HG03045 (cell line): Measurements from ENCODE around the gene PRKCB.
"Not testable (repeated sequence)": the region's sequence is repeated elsewhere in the genome, so short reads cannot be mapped to it uniquely, and the experiment has no call there.

Experiments
- ATAC-seq: cut with Tn5 transposase; IDR thresholded peaks from one replicate; pipeline ENCODE4 v1.9.1; 2021; ENCODE audit warnings: mild to moderate bottlenecking, moderate library complexity; ENCODE audit not compliant: unreplicated experiment

PRKCB gene

GRCh38 chr16:24151482-24151939, 315.7 kb downstream of the PRKCB start:
- no peak for ATAC-seq

GRCh38 chr16:24152048-24152447, 316.3 kb downstream of the PRKCB start:
- not testable (repeated sequence) for ATAC-seq

GRCh38 chr16:24152826-24153225, 317.0 kb downstream of the PRKCB start:
- no peak for ATAC-seq

GRCh38 chr16:24156777-24157176, 321.0 kb downstream of the PRKCB start:
- ATAC-seq = no peak

GRCh38 chr16:24163935-24164334, 328.2 kb downstream of the PRKCB start:
- ATAC-seq = no peak

GRCh38 chr16:24164416-24164815, 328.6 kb downstream of the PRKCB start:
- ATAC-seq = no peak

GRCh38 chr16:24165273-24165672, 329.5 kb downstream of the PRKCB start:
- ATAC-seq = no peak

- no peak for ATAC-seq
Observed at GRCh38 chr16:24166661-24167528, 331.1 kb downstream of the PRKCB start.

GRCh38 chr16:24168856-24169255, 333.1 kb downstream of the PRKCB start:
- no peak for ATAC-seq

- ATAC-seq = no peak
Observed at GRCh38 chr16:24170407-24170806, 334.6 kb downstream of the PRKCB start.

- ATAC-seq = no peak
Observed at GRCh38 chr16:24174504-24174903, 338.7 kb downstream of the PRKCB start.

GRCh38 chr16:24174957-24175356, 339.2 kb downstream of the PRKCB start:
- ATAC-seq = no peak

GRCh38 chr16:24178496-24178895, 342.7 kb downstream of the PRKCB start:
- ATAC-seq = no peak

- no peak for ATAC-seq
Observed at GRCh38 chr16:24180451-24180850, 344.7 kb downstream of the PRKCB start.

- no peak for ATAC-seq
Observed at GRCh38 chr16:24188021-24188542, 352.3 kb downstream of the PRKCB start.

GRCh38 chr16:24188751-24189318, 353.1 kb downstream of the PRKCB start:
- no peak for ATAC-seq

GRCh38 chr16:24189941-24190340, 354.2 kb downstream of the PRKCB start:
- ATAC-seq = no peak

GRCh38 chr16:24191876-24192402, 356.2 kb downstream of the PRKCB start:
- no peak for ATAC-seq

GRCh38 chr16:24195221-24195620, 359.4 kb downstream of the PRKCB start:
- no peak for ATAC-seq

- no peak for ATAC-seq
Observed at GRCh38 chr16:24198807-24199533, 363.2 kb downstream of the PRKCB start.

- no peak for ATAC-seq
Observed at GRCh38 chr16:24203675-24204074, 367.9 kb downstream of the PRKCB start.
